Measurements from ENCODE around the gene MLNR. TPM values are rescaled to one million over a fixed set of nuclear protein-coding genes. Genes with fewer than 3 reads are reported as not detected.

The MLNR gene
- total and polyA plus RNA-seq, 9 of the 15 experiments (the other 6 are each of a cell fraction or from before 2014, with no cell fraction given), result not detected

DNA sequence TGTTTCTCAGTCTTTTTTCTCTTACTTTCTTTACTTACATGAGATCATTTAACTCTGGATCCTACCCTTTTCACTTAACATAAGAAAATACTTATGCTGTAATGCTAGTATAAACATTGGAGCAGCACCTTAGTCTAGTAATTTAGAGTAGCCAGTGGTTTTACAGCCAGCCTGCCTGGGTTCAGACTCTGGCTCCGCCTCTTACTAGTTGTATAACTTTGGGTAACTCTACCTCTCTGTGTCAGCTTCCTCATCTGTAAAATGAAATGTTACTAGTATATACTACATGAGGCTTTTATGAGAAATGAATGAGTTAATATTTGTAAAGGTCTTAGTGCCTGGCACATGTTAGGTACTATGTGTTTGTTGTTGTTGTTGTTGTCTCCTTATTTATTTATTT lies 33.2 kb downstream of the MLNR start (continued):
- TF ChIP-seq, protein P1, sequence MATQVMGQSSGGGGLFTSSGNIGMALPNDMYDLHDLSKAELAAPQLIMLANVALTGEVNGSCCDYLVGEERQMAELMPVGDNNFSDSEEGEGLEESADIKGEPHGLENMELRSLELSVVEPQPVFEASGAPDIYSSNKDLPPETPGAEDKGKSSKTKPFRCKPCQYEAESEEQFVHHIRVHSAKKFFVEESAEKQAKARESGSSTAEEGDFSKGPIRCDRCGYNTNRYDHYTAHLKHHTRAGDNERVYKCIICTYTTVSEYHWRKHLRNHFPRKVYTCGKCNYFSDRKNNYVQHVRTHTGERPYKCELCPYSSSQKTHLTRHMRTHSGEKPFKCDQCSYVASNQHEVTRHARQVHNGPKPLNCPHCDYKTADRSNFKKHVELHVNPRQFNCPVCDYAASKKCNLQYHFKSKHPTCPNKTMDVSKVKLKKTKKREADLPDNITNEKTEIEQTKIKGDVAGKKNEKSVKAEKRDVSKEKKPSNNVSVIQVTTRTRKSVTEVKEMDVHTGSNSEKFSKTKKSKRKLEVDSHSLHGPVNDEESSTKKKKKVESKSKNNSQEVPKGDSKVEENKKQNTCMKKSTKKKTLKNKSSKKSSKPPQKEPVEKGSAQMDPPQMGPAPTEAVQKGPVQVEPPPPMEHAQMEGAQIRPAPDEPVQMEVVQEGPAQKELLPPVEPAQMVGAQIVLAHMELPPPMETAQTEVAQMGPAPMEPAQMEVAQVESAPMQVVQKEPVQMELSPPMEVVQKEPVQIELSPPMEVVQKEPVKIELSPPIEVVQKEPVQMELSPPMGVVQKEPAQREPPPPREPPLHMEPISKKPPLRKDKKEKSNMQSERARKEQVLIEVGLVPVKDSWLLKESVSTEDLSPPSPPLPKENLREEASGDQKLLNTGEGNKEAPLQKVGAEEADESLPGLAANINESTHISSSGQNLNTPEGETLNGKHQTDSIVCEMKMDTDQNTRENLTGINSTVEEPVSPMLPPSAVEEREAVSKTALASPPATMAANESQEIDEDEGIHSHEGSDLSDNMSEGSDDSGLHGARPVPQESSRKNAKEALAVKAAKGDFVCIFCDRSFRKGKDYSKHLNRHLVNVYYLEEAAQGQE (IDR thresholded peaks at IDR 0.05; ENCODE audit: borderline replicate concordance), result no peak
- TF ChIP-seq, protein P1 (CRISPR knock-in tag; IDR thresholded peaks at IDR 0.05; ENCODE audit: low read depth), result no peak
- TF ChIP-seq NR2C2 (CRISPR knock-in tag; IDR thresholded peaks at IDR 0.05) (no peak), NR2C2 (tag; IDR thresholded peaks at IDR 0.05) (no peak)
- TF ChIP-seq, protein P2, sequence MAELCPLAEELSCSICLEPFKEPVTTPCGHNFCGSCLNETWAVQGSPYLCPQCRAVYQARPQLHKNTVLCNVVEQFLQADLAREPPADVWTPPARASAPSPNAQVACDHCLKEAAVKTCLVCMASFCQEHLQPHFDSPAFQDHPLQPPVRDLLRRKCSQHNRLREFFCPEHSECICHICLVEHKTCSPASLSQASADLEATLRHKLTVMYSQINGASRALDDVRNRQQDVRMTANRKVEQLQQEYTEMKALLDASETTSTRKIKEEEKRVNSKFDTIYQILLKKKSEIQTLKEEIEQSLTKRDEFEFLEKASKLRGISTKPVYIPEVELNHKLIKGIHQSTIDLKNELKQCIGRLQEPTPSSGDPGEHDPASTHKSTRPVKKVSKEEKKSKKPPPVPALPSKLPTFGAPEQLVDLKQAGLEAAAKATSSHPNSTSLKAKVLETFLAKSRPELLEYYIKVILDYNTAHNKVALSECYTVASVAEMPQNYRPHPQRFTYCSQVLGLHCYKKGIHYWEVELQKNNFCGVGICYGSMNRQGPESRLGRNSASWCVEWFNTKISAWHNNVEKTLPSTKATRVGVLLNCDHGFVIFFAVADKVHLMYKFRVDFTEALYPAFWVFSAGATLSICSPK (IDR thresholded peaks at IDR 0.05; ENCODE audit: borderline replicate concordance), result no peak
